ENCODE results near the gene CLHC1. TPM values are rescaled to one million over a fixed set of nuclear protein-coding genes. Genes with fewer than 3 reads are reported as not detected.
"Not testable (repeated sequence)": the region's sequence is repeated elsewhere in the genome, so short reads cannot be mapped to it uniquely, and the experiment has no call there.

Gene CLHC1
- total RNA-seq: 1 to 10 TPM; 8.6 TPM

DNA sequence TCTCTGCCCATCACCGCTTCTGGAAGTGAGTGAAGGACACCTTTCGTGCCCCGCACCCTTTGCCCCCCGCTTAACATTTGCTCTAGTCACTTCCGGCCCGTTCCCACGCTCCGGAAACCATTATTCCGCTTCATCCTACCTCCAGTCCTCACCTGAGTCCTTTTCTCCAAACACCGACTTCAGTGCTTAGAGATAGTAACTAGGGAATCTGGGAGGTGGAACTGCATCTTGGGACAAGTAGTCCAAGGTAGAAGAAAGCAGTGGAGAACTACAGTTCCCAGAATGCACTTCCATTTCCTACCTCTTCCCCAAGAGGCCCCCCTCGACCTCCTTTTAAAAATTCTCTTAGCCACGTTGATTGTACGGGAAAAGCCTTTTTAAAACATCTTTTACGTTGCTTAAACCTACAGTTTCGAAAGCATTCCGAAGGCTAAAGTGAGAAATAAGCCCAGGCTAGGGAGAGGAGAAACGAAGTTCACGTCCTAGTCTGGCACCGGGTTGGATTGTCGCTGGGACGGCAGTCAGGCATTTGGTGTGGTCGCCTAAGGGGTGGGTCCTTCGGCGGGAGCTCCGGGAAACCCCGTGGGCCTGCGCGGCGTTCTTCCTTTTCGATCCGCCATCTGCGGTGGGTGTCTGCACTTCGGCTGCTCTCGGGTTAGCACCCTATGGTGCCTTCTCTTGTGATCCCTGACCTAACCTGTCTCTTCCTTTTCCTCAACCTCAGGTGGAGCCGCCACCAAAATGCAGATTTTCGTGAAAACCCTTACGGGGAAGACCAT is at the start of gene CLHC1, which contains the start of gene RPS27A:
CLHC1 (minus strand) TSS at position 210 of the 779 bp plus-strand sequence. CDS start 9,882 bp downstream, outside the sequence.
RPS27A (plus strand) TSS at position 605 of the 779 bp plus-strand sequence; CDS start at position 742, 137 bp downstream.
- CTCF ChIA-PET: interaction anchor here (0.9 kb wide), 1 partner anchor 38 kb away, joined by 4 read pairs; no protein-coding TSS in a partner anchor
- POLR2A ChIA-PET: interaction anchor here (0.6 to 1.5 kb wide), 5 partner anchors 10 to 287 kb away, joined by 3 to 11 read pairs (median 4); partner anchors contain the start of genes CFAP36 and RTN4

- POLR2A ChIA-PET: not testable (repeated sequence)
- CTCF ChIA-PET: interaction anchor here (1.2 kb wide), 1 partner anchor 11 kb away, joined by 3 read pairs; no protein-coding TSS in a partner anchor
Observed at GRCh38 chr2:55280851-55281546, 48.9 kb upstream of the CLHC1 start.

GRCh38 chr2:55279859-55280424 is 47.8 kb upstream of the CLHC1 start:
- POLR2A ChIA-PET, CTCF ChIA-PET: not testable (repeated sequence)

GRCh38 chr2:55279214-55279835 is 47.2 kb upstream of the CLHC1 start:
- CTCF ChIA-PET, POLR2A ChIA-PET: not testable (repeated sequence)

GRCh38 chr2:55277310-55277709 is 45.2 kb upstream of the CLHC1 start:
- CTCF ChIA-PET: no interaction called here
- POLR2A ChIA-PET: no interaction called here

GRCh38 chr2:55274346-55274745 is 42.3 kb upstream of the CLHC1 start:
- CTCF ChIA-PET, POLR2A ChIA-PET: not testable (repeated sequence)

DNA sequence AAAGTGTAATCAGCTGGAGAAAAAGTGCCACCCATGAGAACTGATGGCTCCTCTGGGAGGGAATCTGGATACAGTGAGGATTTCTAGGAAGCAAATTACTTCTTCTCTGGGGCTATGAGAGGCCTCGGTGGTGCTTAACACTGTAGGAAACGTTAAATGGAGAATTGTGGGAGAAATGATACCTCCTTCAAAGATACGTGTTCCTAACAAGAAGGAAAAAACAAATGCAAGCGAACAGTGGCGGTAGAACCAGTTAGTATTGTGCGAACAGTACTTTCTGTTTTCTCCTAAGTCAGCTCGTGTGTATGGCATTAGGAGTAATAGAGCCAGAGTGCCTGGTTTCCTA is 37.5 kb upstream of the CLHC1 start:
- ChIA-PET POLR2A (interaction anchor here (2.0 kb wide), 1 partner anchor 250 kb away, joined by 7 read pairs; the partner anchor contains the start of gene CFAP36), CTCF (interaction anchor here (0.8 to 2.5 kb wide), 4 partner anchors 11 to 145 kb away, joined by 3 to 8 read pairs (median 4); partner anchors contain the start of genes CLHC1 and RPS27A)

DNA sequence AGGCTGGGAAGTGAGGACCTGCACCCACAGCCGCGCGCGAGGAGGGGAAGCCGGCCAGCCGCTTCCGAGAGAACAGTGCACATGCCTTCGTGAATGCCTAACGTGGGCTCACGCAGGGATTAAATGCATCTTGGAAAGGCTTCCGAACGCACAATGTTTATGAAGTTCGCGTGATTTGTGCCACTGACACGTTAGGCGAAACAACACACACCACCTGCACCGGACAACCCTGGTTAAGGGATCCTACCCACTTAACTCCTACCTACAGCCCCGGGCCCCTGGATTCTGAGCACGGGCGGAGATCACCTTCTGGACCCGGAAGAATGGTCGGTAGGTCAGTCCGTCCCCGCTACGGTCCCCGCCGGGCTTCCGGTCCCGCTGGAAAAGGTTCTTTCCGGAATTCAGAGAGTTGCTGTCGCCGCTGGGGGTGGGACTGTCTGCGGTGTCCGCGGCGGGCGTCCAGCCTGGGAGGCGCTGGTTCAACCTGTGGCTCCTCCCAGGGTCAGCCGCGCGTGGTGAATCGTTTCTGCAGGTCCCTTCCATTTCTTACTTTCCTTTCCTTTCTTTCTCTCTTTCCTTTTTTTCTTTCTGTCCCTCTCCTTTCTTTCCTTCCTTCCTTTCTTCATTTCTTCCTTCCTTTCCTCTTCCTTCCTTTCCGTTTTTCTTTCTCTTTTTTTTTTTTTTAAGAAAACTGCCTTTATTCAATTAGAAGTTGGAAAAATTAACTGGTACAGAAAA is 37.0 kb upstream of the CLHC1 start, which contains the start of gene MTIF2:
MTIF2 (minus strand) TSS at position 325 of the 738 bp plus-strand sequence. CDS start 5,373 bp downstream, outside the sequence.
- ChIA-PET POLR2A (interaction anchor here (2.0 kb wide), 1 partner anchor 250 kb away, joined by 7 read pairs; the partner anchor contains the start of gene CFAP36), CTCF (interaction anchor here (0.9 to 2.5 kb wide), 3 partner anchors 10 to 145 kb away, joined by 3 to 8 read pairs (median 3); no protein-coding TSS in a partner anchor)

- CTCF ChIA-PET: interaction anchor here (2.5 kb wide), 1 partner anchor 10 kb away, joined by 8 read pairs; no protein-coding TSS in a partner anchor
Observed at GRCh38 chr2:55268288-55268906, 36.3 kb upstream of the CLHC1 start.

GRCh38 chr2:55259586-55259985 is 27.5 kb upstream of the CLHC1 start:
- POLR2A ChIA-PET: not testable (repeated sequence)
- CTCF ChIA-PET: interaction anchor here (0.9 to 2.7 kb wide), 2 partner anchors 8 to 10 kb away, joined by 3 to 8 read pairs; partner anchors contain the start of gene MTIF2

More at GRCh38 chr2:55268288-55268906, 36.3 kb upstream of the CLHC1 start:
- POLR2A ChIA-PET: interaction anchor here (1.2 to 2.0 kb wide), 2 partner anchors 10 to 251 kb away, joined by 3 to 7 read pairs; partner anchors contain the start of gene CFAP36

- ChIA-PET POLR2A (no interaction called here), CTCF (no interaction called here)
Observed at GRCh38 chr2:55252832-55253231, 20.7 kb upstream of the CLHC1 start.

DNA sequence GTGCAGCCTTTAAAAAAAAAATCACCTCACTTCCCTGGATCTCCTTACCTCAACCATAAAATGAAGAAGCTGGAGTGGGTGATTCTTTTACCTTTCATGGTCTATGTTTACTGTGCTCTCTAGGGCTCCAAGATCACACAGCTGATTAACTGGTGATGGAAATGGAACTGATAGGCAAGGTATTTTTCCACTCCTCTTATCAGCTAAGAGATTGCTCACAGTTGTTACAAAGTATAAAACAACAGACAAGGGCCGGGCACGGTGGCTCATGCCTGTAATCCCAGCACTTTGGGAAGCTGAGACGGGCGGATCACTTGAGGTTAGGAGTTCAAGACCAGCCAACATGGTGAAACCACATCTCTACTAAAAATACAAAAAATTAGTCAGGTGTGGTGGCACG is 14.9 kb upstream of the CLHC1 start:
- POLR2A ChIA-PET: interaction anchor here (0.5 kb wide), 1 partner anchor 12 kb away, joined by 3 read pairs; no protein-coding TSS in a partner anchor
- CTCF ChIA-PET: no interaction called here

DNA sequence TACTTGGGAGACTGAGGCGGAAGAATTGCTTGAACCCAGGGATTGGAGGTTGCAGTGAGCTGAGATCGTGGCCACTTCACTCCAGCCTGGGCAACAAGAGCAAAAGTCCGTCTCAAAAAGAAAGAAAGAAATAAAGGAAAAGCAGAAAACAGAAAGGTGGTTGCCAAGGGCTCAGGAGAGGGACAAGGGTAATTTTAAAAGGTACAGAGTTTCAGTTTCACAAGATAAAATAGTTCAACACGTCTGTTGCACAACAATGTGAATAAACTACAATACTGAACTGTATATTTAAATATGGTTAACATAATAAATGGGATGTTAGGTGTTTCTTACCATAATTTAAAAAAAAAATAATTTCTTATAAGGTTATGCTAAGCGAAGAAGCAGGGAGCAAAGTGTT is 13.3 kb upstream of the CLHC1 start:
- POLR2A ChIA-PET: no interaction called here
- CTCF ChIA-PET: interaction anchor here (1.4 kb wide), 1 partner anchor 18 kb away, joined by 3 read pairs; no protein-coding TSS in a partner anchor

GRCh38 chr2:55242617-55243016 is 10.5 kb upstream of the CLHC1 start:
- POLR2A ChIA-PET: no interaction called here
- CTCF ChIA-PET: no interaction called here

DNA sequence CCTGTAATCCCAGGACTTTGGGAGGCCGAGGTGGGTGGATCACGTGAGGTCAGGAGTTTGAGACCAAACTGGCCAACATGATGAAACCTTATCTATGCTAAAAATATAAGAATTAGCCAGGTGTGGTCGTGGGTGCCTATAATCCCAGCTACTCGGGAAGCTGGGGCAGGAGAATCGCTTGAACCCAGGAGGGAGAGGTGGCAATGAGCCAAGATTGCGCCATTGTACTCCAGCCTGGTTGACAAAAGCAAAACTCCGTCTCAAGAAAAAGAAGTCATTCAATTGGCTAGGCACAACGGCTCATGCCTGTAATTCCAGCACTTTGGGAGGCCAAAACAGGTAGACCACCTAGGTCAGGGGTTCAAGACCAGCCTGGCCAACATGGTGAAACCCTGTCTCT is 9.5 kb upstream of the CLHC1 start:
- POLR2A ChIA-PET: interaction anchor here (0.6 kb wide), 1 partner anchor 354 kb away, joined by 4 read pairs; no protein-coding TSS in a partner anchor

GRCh38 chr2:55239656-55240222 is 7.6 kb upstream of the CLHC1 start:
- CTCF ChIA-PET: no interaction called here
- POLR2A ChIA-PET: interaction anchor here (1.0 kb wide), 1 partner anchor 14 kb away, joined by 3 read pairs; no protein-coding TSS in a partner anchor

More for the DNA sequence above, 9.5 kb upstream of the CLHC1 start:
- CTCF ChIA-PET: not testable (repeated sequence)

GRCh38 chr2:55236992-55237543 is 5.0 kb upstream of the CLHC1 start:
- ChIA-PET CTCF (interaction anchor here (0.8 kb wide), 1 partner anchor 194 kb away, joined by 3 read pairs; no protein-coding TSS in a partner anchor), POLR2A (interaction anchor here (0.6 to 1.8 kb wide), 2 partner anchors 14 to 133 kb away, joined by 3 to 6 read pairs; no protein-coding TSS in a partner anchor)
